IPS-18a (cell line): ENCODE data around the gene MYRF.

Experiments
- H3K27ac ChIP-seq: one replicate; pipeline ENCODE4 v1.5.1; 2013; ENCODE audit warnings: low read length
- H3K27me3 ChIP-seq: one replicate; pipeline ENCODE4 v1.6.1; 2013; ENCODE audit warnings: mild to moderate bottlenecking, low read length; ENCODE audit not compliant: control insufficient read depth, insufficient read depth
- H3K36me3 ChIP-seq: one replicate; pipeline ENCODE4 v1.6.1; 2013; ENCODE audit warnings: low read depth, low read length; ENCODE audit not compliant: control insufficient read depth
- H3K4me1 ChIP-seq: one replicate; pipeline ENCODE4 v1.6.1; 2013; ENCODE audit warnings: low read depth, low read length; ENCODE audit not compliant: control insufficient read depth
- H3K4me3 ChIP-seq: one replicate; pipeline ENCODE4 v1.5.1; 2013; ENCODE audit warnings: low read length
- H3K9ac ChIP-seq: one replicate; pipeline ENCODE4 v1.6.1; 2013; ENCODE audit warnings: mild to moderate bottlenecking, low read length, moderate library complexity
- H3K9me3 ChIP-seq: one replicate; pipeline ENCODE4 v1.6.1; 2013; ENCODE audit warnings: low read depth, low read length; ENCODE audit not compliant: control insufficient read depth

MYRF gene

GRCh38 chr11:61774411-61774810 is 22.0 kb downstream of the MYRF start:
- Histone ChIP-seq H3K36me3 (no peaks in the 10 kb centered on the region), H3K9ac (no peak overlapping the region), H3K4me3 (no peak overlapping the region), H3K27me3 (no peaks in the 10 kb centered on the region), H3K27ac (no peak overlapping the region), H3K4me1 (peaks cover 10% of the 10 kb centered on the region), H3K9me3 (no peaks in the 10 kb centered on the region)

DNA sequence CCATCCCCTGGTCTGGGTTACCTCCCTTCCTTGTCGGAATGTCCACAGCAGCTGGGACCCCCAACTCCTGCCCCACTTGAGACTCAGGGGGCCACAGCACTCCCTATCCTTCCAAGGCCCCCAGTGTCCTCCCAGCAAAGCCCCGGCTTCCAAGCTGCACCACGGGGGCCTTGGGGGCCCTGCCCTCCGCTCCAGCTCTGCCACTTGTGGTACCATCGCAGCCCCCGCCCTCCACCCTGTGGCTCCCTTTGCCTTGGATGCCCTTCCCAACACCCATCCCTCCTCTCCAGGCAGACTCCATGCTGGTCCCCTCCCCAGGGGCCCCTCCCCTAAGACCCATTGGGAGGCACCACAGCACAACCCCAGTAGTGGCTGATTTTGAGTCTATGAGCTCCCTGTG is 22.7 kb downstream of the MYRF start:
- H3K9ac ChIP-seq: no peak overlapping the region
- H3K9me3 ChIP-seq: no peaks in the 10 kb centered on the region
- H3K27ac ChIP-seq: no peak overlapping the region
- H3K36me3 ChIP-seq: no peaks in the 10 kb centered on the region
- H3K4me1 ChIP-seq: peaks cover 10% of the 10 kb centered on the region
- no peaks in the 10 kb centered on the region for H3K27me3 ChIP-seq
- H3K4me3 ChIP-seq: no peak overlapping the region

DNA sequence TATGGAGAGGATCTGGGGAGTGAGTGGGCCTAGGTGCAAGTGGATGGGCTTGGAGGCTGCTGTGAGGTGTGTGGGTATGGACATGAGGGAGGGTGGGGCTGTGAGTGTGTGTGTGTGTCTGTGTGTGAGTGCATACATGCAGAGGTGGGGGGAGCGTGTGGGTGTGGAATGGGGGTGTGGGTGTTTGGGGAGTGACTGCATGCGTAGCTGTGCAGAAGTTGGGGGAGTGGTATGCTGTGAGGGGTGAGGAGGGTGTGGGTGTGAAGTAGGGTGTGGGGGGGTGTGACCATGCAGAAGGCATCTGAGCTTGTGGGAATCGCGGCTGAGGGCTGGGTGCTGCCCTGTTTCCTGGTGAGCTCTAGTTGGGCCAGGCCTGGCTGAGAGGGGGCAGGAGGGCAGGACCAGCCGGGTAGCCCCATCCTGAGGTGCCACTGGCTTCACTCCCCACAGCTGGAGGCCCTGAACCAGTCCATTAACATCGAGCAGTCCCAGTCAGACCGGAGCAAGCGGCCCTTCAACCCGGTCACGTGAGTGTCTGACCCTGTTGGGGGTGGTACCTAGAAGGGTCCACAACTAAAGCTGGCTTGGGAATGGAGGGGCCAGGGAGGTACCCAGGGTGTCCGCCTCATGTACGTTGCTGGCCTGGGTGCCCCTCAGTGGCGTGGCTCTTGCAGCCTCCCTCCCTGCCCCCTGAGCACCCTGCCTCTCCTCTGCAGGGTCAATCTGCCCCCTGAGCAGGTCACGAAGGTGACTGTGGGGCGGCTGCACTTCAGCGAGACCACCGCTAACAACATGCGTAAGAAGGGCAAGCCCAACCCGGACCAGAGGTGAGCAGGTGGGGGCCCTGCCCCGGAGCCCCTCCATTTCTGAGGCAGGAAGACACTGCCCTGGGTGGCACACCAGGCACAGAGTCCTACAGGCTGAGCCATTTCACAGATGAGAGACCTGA is 23.4 kb downstream of the MYRF start:
- Histone ChIP-seq H3K27me3 (no peaks in the 10 kb centered on the region), H3K36me3 (no peaks in the 10 kb centered on the region), H3K4me3 (no peak overlapping the region), H3K9me3 (no peaks in the 10 kb centered on the region), H3K9ac (no peak overlapping the region), H3K27ac (no peak overlapping the region), H3K4me1 (peaks cover 10% of the 10 kb centered on the region)

- no peaks in the 10 kb centered on the region for H3K27me3 ChIP-seq
- peaks cover 10% of the 10 kb centered on the region for H3K4me1 ChIP-seq
- H3K9me3 ChIP-seq: no peaks in the 10 kb centered on the region
- no peak overlapping the region for H3K9ac ChIP-seq
- no peaks in the 10 kb centered on the region for H3K36me3 ChIP-seq
- no peak overlapping the region for H3K27ac ChIP-seq
- no peak overlapping the region for H3K4me3 ChIP-seq
These were observed 24.2 kb downstream of the MYRF start for GRCh38 chr11:61776561-61777075.

GRCh38 chr11:61777234-61778090 is 25.0 kb downstream of the MYRF start:
- Histone ChIP-seq H3K36me3 (no peaks in the 10 kb centered on the region), H3K27me3 (no peaks in the 10 kb centered on the region), H3K9me3 (no peaks in the 10 kb centered on the region), H3K4me3 (no peak overlapping the region), H3K4me1 (peaks cover 2% of the 10 kb centered on the region), H3K27ac (no peak overlapping the region), H3K9ac (no peak overlapping the region)

- no peak overlapping the region for H3K4me3 ChIP-seq
- no peaks in the 10 kb centered on the region for H3K4me1 ChIP-seq
- H3K27me3 ChIP-seq: no peaks in the 10 kb centered on the region
- H3K27ac ChIP-seq: no peak overlapping the region
- no peaks in the 10 kb centered on the region for H3K9me3 ChIP-seq
- H3K36me3 ChIP-seq: no peaks in the 10 kb centered on the region
- no peak overlapping the region for H3K9ac ChIP-seq
These were observed 26.0 kb downstream of the MYRF start for GRCh38 chr11:61778357-61778886.

DNA sequence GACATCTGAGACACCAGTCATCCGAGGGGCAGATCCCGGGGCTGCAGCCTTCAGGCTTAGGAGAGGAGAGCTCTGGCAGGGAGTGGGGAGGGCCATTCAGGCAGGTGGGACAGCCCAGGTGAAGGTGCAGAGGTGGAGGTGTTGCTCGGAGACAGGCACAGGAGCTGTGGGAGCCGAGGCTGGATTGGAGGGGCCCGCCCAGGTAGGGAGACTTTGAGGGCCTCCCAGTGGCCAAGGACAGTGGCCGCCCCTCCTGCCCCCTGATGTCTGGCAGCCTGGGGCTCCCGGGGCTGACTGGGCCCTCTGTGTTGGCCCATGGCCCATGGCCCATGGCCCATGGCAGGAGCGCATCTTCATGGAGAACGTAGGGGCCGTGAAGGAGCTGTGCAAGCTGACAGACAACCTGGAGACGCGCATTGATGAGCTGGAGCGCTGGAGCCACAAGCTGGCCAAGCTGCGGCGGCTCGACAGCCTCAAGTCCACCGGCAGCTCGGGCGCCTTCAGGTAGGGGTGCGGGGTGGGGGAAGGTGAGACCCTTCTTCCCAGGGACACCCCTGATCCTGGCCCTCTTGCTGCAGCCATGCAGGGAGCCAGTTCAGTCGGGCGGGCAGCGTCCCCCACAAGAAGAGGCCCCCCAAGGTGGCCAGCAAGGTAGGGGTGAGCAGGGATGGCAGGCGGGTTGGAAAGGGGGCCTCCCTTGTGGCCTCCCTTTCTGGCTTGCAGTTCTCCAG is 26.6 kb downstream of the MYRF start:
- no peak overlapping the region for H3K4me3 ChIP-seq
- no peak overlapping the region for H3K27ac ChIP-seq
- H3K4me1 ChIP-seq: no peaks in the 10 kb centered on the region
- no peaks in the 10 kb centered on the region for H3K27me3 ChIP-seq
- no peaks in the 10 kb centered on the region for H3K9me3 ChIP-seq
- no peaks in the 10 kb centered on the region for H3K36me3 ChIP-seq
- H3K9ac ChIP-seq: no peak overlapping the region

GRCh38 chr11:61779666-61780525 is 27.5 kb downstream of the MYRF start:
- no peaks in the 10 kb centered on the region for H3K36me3 ChIP-seq
- no peak overlapping the region for H3K9ac ChIP-seq
- H3K9me3 ChIP-seq: no peaks in the 10 kb centered on the region
- no peak overlapping the region for H3K4me3 ChIP-seq
- no peaks in the 10 kb centered on the region for H3K27me3 ChIP-seq
- H3K27ac ChIP-seq: no peak overlapping the region
- no peaks in the 10 kb centered on the region for H3K4me1 ChIP-seq

DNA sequence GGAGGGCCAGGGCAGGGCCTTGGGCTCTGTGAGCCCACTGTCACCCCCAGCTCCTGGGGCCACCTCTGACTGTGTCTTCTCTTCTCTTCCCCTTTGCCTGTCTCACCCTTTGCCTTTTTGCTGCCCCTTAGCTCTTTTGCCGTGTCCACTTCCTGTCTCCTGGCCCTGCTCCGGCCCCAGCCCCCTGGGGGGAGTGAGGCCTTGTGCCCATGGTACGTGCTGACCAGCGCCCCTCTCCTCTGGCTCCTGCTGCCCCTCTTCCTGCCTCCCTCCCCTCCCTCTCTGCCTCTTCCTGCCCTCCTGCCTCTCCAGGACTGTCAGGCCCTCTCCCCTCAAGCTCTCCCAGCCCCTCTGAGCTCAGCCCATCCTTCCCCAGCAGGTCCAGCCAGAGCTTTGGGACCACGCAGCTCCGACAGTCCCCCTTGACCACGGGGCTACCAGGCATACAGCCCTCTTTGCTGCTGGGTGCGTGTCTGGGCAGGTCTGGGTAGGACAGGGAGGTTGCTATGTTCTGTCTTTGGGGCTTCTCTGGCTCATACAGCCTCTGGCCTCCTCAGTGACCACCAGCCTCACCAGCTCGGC is 28.2 kb downstream of the MYRF start:
- H3K36me3 ChIP-seq: peaks cover 3% of the 10 kb centered on the region
- no peak overlapping the region for H3K9ac ChIP-seq
- no peak overlapping the region for H3K27ac ChIP-seq
- H3K27me3 ChIP-seq: no peaks in the 10 kb centered on the region
- H3K4me1 ChIP-seq: no peaks in the 10 kb centered on the region
- no peaks in the 10 kb centered on the region for H3K9me3 ChIP-seq
- H3K4me3 ChIP-seq: no peak overlapping the region

- Histone ChIP-seq H3K4me1 (no peaks in the 10 kb centered on the region), H3K36me3 (peaks cover 7% of the 10 kb centered on the region), H3K9ac (no peak overlapping the region), H3K27ac (no peak overlapping the region), H3K27me3 (no peaks in the 10 kb centered on the region), H3K4me3 (no peak overlapping the region), H3K9me3 (no peaks in the 10 kb centered on the region)
These were observed 29.1 kb downstream of the MYRF start for GRCh38 chr11:61781585-61781984.
